ENCODE data around the gene CTNNA2.
"Not testable (repeated sequence)": the region's sequence is repeated elsewhere in the genome, so short reads cannot be mapped to it uniquely, and the experiment has no call there.

Gene CTNNA2

GRCh38 chr2:79993144-79993543 is 480.3 kb downstream of the CTNNA2 start:
- DNase-seq: no peak

DNA sequence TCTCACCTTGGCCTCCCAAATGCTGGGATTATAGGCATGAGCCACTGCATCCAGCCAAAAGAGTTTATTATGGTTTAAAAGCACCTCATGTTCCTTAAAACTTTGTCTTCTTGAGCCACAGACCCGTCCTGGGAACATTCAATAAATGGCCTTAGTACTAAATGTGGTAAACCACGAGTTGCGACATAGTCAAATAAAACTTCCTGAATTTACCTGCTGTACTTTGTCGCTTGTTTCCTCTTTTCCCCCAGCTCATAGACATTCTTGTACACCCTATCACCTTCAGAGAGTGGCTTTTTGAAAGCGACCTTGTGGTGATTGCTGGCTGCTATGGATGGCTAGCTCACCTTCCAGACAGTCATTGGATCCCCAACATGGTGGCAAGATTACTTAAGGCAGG is 481.3 kb downstream of the CTNNA2 start:
- no peak for DNase-seq

- no peak for DNase-seq
These were observed 482.1 kb downstream of the CTNNA2 start for GRCh38 chr2:79994965-79995364.

- DNase-seq: no peak
These were observed 483.9 kb downstream of the CTNNA2 start for GRCh38 chr2:79996709-79997108.

DNA sequence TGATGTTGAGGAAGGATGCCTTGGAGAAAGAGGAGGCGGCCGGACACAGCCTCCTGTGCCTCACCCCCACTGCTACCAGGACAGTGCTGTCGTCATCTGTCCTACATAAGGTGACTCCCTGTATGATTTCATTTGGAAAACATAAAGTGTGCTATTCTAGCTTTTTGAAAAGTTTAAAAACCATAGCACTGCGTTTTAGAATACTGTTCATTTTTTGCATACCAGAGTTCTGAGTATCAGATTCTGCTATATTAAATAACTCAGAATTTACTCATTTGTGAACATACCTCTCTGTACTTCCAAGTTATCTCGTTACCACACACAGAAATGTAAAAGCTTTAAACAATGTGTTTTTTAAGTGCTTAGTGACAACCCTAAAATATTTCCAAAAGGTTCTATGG is 488.9 kb downstream of the CTNNA2 start:
- DNase-seq: no peak

DNA sequence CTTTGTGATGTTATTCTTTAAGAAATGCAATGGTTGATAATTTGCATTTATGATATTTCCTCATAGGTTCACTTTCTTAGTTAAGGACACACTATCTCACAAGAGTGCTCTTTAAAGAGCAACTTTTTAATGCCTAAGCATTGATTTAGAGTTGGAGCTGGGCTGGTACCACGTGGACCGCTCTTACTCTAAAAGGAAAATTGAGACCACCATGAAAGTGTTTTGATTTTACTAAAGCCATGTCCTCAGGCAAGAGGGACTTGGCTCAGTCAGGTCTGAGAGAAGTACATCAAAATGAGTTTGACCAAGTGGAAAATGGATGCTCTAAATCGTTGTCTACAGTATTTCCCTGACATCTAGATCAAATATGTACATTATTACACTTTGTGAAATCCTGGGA is 489.3 kb downstream of the CTNNA2 start:
- DNase-seq: no peak

DNA sequence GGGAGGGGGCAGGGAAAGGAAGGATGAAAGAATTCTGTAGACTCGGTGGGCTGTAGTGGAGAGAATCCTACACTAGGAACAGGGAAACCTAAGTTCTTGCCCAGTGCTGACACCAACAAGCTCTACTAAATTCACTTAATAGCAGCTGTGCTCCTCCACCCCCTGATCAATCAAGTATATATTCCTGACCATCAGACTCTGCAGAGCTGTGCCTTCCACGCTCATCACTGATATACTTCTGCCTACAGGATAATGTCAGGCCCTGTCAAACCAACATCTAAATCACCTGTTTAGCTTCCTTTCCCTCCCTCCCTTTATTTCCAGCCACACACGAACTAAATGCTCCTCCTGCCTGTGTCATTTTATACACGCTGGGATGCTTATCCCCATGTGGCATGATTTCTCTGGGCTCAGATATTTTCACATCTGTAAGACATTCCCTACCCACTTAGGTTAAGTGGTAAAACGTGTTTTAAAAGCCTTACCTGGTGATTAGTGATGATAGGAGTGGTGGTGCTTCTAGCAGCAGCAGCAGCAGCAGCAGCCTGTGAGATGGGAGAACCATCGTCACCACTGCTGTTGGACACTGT is 489.8 kb downstream of the CTNNA2 start:
- no peak for DNase-seq

DNA sequence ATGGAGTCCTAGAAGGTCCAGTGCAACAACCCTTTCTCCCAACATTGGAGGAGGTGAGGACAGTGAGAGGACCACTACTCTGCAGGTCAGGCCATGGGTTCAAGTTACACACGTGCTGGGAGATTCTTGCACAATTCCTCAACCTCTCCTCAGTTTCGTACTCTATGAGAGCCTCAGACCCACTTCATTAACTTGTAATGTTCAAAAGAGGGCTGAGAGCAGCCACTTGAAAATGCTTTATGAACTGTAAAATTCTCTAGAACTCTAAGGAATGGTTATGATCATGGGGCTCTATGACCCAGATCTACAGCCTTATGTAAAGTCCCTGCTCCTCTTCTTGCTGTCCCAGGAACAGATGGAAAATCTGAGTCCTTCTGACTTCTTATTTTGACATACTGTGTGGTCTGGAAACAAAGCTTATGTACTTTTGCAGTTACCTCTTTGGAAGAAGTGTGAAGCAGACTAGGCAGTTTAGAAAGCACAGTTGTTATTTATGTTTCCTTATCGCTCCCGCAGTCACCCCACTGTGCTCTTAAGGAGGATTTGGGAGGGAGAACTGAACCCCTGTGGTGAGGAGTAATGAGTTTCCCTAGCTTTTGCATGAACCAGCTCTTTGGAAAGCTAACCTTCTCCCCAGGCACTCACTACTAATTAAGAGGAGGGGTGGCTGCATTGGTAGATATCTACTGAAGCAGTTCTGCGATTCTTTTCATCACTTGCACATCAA is 495.1 kb downstream of the CTNNA2 start:
- DNase-seq: no peak

GRCh38 chr2:80008596-80008995 is 495.7 kb downstream of the CTNNA2 start:
- no peak for DNase-seq

GRCh38 chr2:80009211-80009610 is 496.4 kb downstream of the CTNNA2 start:
- no peak for DNase-seq

- no peak for DNase-seq
These were observed 499.2 kb downstream of the CTNNA2 start for GRCh38 chr2:80012061-80012460.

- no peak for DNase-seq
These were observed 501.8 kb downstream of the CTNNA2 start for GRCh38 chr2:80014637-80015036.

DNA sequence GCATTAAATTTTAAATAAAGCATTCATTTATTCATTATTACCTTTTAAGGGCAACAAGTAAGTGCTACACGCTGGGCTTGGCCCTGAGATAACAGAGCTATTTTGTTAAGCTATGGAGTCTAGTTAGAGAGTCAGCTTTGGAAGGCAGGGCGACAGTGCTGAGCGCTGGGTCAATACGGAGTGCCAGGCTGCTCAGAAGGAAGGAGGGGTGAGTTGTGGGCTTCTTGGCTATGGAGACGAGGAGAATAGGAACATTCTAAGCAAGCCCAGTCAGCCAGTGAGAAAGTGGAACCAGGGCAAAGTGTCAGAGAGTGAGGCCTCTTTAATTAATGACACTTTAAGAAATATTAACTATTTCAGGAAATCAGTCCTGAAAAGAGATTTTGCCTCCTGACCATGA is 503.3 kb downstream of the CTNNA2 start:
- DNase-seq: no peak

GRCh38 chr2:80019571-80020460 is 507.0 kb downstream of the CTNNA2 start:
- DNase-seq: no peak

DNA sequence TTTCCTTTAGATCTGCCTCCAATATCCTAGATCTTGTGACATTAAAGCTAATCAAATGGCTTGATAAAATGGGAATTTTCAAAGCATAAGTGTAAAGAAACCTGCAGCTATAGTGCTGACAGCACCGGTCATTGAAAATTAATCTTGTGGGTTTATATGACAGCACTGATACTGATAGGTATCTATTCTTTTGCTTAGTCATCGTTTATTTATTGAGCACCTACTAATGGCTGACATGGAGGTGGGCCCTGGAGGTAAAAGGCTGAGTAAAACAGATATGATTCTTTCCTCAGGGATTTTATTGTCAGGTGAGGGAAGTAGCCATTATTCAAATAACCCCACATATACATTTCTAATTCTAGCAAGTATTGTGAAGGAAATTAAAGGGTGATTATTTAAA is 509.2 kb downstream of the CTNNA2 start:
- DNase-seq: no peak

DNA sequence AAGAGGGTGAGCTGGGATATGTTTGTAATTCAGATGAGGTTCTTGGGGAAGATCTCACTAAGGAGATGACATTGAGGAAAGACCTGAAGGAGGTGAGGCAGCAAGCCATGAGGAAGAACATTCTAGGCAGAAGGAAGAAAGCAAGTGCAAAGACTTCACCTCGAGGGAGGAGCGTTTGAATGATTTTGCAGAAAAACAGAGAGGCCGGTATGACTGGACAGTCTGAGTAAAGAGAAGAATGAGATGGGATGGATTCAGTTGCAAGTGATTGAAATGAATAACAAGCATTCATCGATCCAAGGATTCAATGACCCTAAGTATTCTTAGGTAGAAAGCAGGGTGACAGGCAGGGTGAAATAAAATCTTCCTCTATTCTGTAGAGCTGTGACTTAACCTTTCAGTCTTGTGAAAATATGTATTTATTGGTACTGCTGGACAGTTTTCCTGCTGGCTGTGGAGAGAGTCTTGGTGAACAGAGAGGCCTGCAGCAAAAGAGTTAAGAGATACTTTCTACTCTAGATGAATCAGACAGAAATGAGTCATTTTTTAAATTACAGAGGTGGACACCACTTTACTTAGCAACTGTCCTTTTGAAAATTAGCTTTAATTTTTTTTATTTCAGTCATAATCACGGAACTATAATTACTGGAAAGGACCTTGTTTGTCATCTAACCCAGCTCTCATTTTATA is 513.3 kb downstream of the CTNNA2 start:
- DNase-seq: no peak

- no peak for DNase-seq
These were observed 515.2 kb downstream of the CTNNA2 start for GRCh38 chr2:80028051-80028450.

DNA sequence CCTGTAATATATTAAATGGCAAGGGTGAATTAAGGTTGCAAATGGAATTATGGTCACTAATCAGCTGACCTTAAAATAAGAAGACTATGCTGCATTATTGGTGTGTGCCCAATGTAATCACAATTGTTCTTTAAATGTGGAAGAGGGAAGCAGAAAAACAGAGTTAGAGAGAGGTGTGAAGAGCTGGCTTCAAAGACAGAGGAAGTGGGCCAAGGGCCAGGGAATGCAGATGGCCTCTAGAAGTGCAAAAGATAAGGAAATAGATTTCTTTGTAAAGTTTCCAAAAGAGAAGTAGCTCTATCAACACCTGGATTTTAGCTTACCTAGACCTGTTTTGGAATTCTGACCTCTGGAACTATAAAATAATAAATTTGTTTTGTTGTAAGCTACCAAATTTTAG is 515.7 kb downstream of the CTNNA2 start:
- DNase-seq: no peak

DNA sequence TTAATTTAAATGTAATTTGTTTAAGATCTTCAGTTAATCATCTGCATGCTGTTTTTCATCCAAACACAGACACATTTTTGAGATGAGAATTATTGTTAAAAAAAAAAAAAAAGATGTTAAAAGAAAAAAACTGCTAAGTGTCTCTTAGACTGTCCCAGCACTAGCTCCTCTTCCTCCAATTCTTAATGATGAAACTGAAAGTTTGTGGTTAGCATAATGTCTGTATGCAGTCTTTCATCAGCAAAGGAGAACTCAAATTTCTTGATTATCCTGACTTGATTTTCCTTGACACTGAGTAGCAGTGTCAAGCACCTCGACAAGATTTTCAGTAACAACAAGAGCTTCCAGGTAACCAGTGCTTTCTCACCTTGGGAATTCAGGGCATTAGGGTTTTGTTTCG is 517.3 kb downstream of the CTNNA2 start:
- no peak for DNase-seq

DNA sequence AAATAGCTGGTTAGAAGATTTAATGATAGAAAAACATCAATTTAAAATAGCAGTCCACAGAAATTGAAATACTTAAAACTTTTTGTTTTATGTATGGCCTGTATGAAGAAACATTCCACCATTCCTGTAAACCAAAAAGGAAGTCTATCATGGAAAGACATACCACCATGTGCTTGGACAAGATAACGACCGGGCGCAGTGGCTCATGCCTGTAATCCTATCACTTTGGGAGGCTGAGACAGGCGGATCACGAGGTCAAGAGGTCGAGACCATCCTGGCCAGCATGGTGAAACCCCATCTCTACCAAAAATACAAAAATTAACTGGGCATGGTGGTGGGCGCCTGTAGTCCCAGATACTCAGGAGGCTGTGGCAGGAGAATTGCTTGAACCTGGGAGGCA is 519.8 kb downstream of the CTNNA2 start:
- DNase-seq: not testable (repeated sequence)

- no peak for DNase-seq
These were observed 523.0 kb downstream of the CTNNA2 start for GRCh38 chr2:80035749-80036285.

DNA sequence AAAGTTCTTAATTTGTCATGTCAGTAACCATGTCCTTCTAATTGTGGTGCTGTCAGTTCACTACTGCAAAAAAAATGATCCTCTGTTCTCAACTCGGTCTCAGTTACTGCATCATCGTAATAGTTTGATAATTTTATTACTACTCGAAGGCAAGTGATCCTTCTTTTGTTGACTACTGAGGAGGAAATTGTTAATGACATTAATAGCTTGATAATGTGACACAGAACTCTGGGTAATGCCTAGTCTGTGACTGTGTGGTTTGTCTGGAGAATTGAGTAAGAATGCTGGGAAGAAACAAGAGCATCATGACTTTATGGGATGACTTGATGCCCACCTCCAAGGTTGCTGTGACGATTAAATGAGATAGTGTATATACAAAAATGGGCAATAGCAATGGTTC is 524.5 kb downstream of the CTNNA2 start:
- no peak for DNase-seq

DNA sequence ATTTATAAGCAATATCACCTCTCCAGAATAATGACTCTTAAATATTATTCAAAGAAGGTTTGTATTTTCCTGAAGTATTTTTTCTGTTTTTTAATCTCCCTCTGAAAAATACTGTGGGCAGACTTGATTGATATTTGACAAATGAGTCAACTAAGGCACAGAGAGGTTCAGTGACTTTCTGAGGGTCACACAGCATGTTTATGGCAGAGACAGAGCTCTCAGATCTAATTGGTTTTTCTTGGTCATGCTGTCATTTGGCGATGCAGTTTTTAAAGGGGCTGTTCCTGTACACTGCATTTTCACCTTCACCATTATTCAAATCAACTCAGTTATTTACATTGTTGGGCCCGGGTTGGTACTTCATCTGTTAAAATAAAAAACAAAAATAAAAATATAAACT is 527.4 kb downstream of the CTNNA2 start:
- no peak for DNase-seq
